Breast epithelium (tissue), 3 donors: ENCODE results near the gene FOXD3. TPM values are rescaled to one million over a fixed set of nuclear protein-coding genes. Genes with fewer than 3 reads are reported as not detected.

Experiments used
- total RNA-seq, 3 donors: library from RNA; depleted of rRNA; stranded (reverse); fragments of >200 nt; gene quantifications; one replicate each; pipeline ENCODE4 v1.1.0, GENCODE V29; 2016

The FOXD3 gene
- total RNA-seq, 3 donors from 2014 or later: not detected

Other genes starting within 250 kb of the FOXD3 start
- 10 to 100 TPM in 2 of 3 donors, 1 to 10 TPM in 1; 8.8 to 17.7 (median 14.1) TPM for gene ALG6, start 45.1 kb downstream of the FOXD3 start, total RNA-seq
- 10 to 100 TPM; 11.7 to 29.3 (median 18.4) TPM for gene ITGB3BP, start 200.7 kb downstream of the FOXD3 start, total RNA-seq
- gene EFCAB7, start 201.0 kb downstream of the FOXD3 start, total RNA-seq: 10 to 100 TPM in 2 of 3 donors, 1 to 10 TPM in 1; 5.6 to 15.1 (median 12.5) TPM